T-helper 2 cell treated with Interferon-gamma antibody and Interleukin-4, amounts not matched to agents 5 μg/mL and 100 μg/mL, for 36 hours (primary cell): Measurements from ENCODE around the gene TENM4.
"Not testable (repeated sequence)": the region's sequence is repeated elsewhere in the genome, so short reads cannot be mapped to it uniquely, and the experiment has no call there.

ENCODE experiments used
- DNase-seq: peaks from one replicate; pipeline ENCODE4 v3.0.0; 2021; ENCODE audit warnings: low spot score
- H3K27ac Mint-ChIP-seq: one replicate; pipeline ENCODE4 v1.8.0; 2021; ENCODE audit warnings: mild to moderate bottlenecking, mixed read lengths
- H3K27me3 Mint-ChIP-seq: one replicate; pipeline ENCODE4 v1.8.0; 2021; ENCODE audit warnings: low read depth, mixed read lengths
- H3K36me3 Mint-ChIP-seq: one replicate; pipeline ENCODE4 v1.8.0; 2021; ENCODE audit warnings: low read depth, mixed read lengths
- H3K4me1 Mint-ChIP-seq: one replicate; pipeline ENCODE4 v1.8.0; 2021; ENCODE audit warnings: low read depth, mixed read lengths
- H3K4me3 Mint-ChIP-seq: one replicate; pipeline ENCODE4 v1.8.0; 2022; ENCODE audit warnings: mild to moderate bottlenecking, moderate library complexity, mixed read lengths
- H3K9me3 Mint-ChIP-seq: one replicate; pipeline ENCODE4 v1.8.0; 2021; ENCODE audit warnings: mixed read lengths

TENM4 gene

DNA sequence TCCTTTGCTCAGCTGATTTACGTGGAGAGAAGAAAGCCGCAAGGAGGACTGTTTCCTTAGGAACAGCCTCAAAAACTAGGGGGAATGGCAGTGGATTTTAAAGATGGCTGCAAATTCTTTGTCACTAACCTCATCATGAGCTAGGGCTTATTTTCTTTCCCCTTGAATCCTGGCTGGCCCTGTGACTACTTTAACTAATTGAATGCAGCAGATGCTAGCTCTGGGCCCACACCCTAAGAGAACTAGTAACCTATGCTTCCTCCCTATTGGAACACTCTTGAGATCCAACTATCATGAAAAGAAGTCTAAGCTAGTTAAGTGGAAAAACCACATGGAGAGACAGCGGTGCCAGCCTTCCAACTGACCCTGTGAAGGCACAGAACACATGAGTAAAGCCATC is 444.8 kb downstream of the TENM4 start:
- peaks cover 18% of the 10 kb centered on the region for H3K9me3 Mint-ChIP-seq
- H3K27me3 Mint-ChIP-seq = no peaks in the 10 kb centered on the region
- H3K27ac Mint-ChIP-seq = no peak overlapping the region
- no peaks in the 10 kb centered on the region for H3K4me1 Mint-ChIP-seq
- DNase-seq = no peak
- no peak overlapping the region for H3K4me3 Mint-ChIP-seq
- no peaks in the 10 kb centered on the region for H3K36me3 Mint-ChIP-seq

DNA sequence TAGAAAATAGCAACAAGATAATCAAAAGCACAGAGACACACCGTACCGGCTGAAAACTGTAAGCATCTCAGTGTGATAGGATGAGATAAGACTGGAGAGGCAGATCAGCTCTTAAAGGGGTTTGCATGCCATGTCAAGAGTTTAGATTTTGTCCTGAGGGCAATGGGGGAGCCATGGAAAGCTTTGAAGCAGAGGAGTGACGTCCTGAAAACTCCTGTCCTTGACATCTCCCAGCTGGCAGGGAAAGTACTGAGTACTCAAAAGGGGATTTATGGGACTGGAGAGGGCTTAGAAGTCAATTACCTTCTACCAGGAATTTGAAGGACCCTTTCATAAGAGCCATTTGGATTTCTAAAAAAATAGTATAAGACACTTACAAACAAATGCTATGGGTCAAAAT is 445.7 kb downstream of the TENM4 start:
- peaks cover 18% of the 10 kb centered on the region for H3K9me3 Mint-ChIP-seq
- no peak overlapping the region for H3K4me3 Mint-ChIP-seq
- no peaks in the 10 kb centered on the region for H3K36me3 Mint-ChIP-seq
- no peaks in the 10 kb centered on the region for H3K4me1 Mint-ChIP-seq
- no peaks in the 10 kb centered on the region for H3K27me3 Mint-ChIP-seq
- no peak overlapping the region for H3K27ac Mint-ChIP-seq
- DNase-seq = no peak

DNA sequence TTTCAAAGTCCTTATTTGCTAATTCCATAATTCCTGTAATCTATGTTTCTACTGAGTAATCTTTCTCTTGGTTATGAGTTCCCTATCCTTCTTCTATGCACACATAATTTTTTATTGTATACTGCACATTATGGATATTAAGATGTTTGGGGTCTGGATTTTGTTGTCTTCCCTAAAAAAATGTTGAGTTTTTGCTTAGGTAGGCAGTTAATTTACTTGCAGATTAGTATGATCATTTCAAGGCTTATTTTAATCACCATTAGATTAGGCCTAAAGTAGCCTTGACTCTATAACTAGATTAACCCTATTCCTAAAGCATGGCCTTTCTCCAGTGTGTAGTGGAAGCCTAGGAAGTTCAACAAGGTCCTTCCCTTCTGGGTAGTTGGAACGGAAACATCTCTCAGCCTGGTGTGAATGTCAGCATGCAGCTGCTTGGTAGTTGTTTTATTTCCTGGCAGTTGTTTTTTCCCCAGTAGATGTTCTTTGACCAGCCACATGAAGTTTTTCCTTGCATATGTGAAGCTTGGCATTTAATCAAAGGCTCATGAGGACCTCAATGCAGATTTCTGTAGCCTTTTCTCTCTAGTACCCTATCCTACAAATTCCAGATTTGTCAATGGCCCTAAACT is 446.9 kb downstream of the TENM4 start:
- Mint-ChIP-seq H3K4me3 (no peak overlapping the region), H3K27ac (no peak overlapping the region), H3K36me3 (no peaks in the 10 kb centered on the region), H3K27me3 (no peaks in the 10 kb centered on the region), H3K9me3 (peaks cover 9% of the 10 kb centered on the region), H3K4me1 (no peaks in the 10 kb centered on the region)
- no peak for DNase-seq

DNA sequence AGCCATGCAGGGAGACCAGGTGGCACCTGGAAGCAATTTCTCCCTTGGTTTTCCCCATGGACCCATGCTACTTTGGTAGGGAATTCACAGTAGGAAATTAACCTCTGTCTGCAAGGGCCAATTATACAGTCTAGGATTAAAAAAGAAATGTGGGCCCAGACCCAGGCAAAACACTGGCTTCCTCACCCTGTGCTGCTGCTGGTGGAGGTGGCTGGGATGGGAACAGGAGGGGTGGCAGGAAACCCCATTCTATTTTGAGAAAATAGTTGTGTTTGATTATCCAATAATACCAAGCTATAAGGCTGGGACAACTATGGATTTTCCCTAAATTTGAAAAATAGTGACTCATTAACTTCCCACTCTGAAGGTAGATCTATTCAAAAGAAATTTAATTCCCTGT is 449.1 kb downstream of the TENM4 start:
- no peaks in the 10 kb centered on the region for H3K4me1 Mint-ChIP-seq
- DNase-seq = no peak
- H3K4me3 Mint-ChIP-seq = no peak overlapping the region
- no peaks in the 10 kb centered on the region for H3K9me3 Mint-ChIP-seq
- no peaks in the 10 kb centered on the region for H3K27me3 Mint-ChIP-seq
- no peak overlapping the region for H3K27ac Mint-ChIP-seq
- no peaks in the 10 kb centered on the region for H3K36me3 Mint-ChIP-seq

DNA sequence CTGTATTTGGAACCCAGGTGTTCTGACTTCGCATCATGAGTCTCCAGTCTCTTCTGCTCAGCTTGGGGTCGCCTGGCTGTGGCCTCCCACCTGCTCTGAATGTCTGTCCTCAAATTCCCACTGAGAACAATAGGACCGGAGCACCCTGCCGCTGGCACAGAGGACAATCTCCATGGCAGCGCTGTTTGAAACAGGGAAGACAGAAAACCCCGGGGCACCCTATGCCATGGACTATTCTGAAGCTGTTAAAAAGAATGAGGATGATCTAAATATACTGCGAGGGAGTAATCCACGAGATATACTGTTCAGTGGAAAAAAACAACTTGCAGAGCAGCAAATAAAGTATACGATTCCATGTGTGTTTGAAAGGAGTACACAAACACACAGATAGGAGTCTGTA is 450.6 kb downstream of the TENM4 start:
- Mint-ChIP-seq H3K36me3 (no peaks in the 10 kb centered on the region), H3K27me3 (no peaks in the 10 kb centered on the region), H3K4me3 (no peak overlapping the region), H3K4me1 (no peaks in the 10 kb centered on the region), H3K27ac (no peak overlapping the region), H3K9me3 (no peaks in the 10 kb centered on the region)
- DNase-seq = no peak

DNA sequence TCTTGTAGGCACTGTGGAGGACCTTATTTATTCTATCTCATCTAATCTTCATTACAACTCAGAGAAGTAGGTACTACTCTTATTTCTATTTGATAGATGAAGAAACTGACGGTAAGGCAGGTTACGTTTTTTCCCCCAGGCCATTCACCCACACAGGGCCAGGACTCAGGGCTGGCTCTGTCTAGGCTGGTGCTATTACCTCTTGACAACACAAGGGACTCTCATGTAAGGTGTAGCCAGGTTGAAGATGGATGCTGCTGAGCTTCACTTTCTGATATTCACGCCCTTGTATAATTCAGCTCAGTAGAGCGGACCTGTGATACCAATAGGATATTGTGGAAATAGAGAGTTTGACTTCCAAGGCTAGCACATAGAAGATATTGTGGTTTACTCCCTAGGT is 453.1 kb downstream of the TENM4 start:
- no peaks in the 10 kb centered on the region for H3K36me3 Mint-ChIP-seq
- no peaks in the 10 kb centered on the region for H3K9me3 Mint-ChIP-seq
- DNase-seq = no peak

DNA sequence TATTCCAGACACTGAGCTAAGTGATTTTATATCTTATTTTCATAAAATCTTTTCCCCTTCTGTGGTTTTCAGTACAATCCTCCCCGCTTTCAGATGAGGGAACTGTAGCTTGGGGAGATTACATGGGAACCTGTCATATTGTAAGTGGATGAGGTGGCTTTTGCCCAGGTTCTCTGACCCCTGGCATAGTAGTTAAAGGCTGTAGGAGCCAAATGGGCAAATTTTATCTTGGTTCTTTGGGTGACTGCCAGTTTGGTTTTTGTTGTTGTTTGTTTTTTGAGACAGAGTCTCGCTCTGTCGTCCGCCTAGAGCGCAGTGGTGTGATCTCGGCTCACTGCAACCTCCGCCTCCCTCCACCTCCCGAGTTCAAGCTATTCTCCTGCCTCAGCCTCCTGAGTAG is 454.5 kb downstream of the TENM4 start:
- no peaks in the 10 kb centered on the region for H3K27me3 Mint-ChIP-seq
- no peaks in the 10 kb centered on the region for H3K9me3 Mint-ChIP-seq
- H3K4me1 Mint-ChIP-seq = no peaks in the 10 kb centered on the region
- H3K4me3 Mint-ChIP-seq = no peak overlapping the region
- no peak for DNase-seq
- no peak overlapping the region for H3K27ac Mint-ChIP-seq
- no peaks in the 10 kb centered on the region for H3K36me3 Mint-ChIP-seq

More for the DNA sequence above, 453.1 kb downstream of the TENM4 start:
- H3K4me1 Mint-ChIP-seq = no peaks in the 10 kb centered on the region
- no peak overlapping the region for H3K27ac Mint-ChIP-seq
- no peak overlapping the region for H3K4me3 Mint-ChIP-seq
- H3K27me3 Mint-ChIP-seq = no peaks in the 10 kb centered on the region

DNA sequence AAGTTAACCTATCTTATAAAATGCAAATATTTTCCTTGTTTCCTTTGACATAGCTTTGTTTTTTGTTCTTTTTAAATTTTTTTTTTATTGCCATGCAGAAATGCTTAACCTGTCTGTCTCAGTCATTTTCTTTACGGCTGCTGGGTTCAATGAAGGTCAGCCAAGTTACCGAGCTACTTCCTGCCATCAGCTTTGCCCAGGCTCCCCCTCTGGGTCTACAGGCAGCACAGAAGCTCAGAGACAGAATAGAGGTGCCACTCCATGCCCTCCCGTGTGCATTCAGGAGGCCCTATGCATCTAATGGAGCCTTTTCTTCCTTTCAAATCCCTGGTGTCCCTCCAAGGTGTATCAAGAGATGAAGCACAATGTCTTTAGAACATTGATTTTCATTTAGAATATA is 455.2 kb downstream of the TENM4 start:
- H3K4me1 Mint-ChIP-seq = no peaks in the 10 kb centered on the region
- no peak overlapping the region for H3K27ac Mint-ChIP-seq
- DNase-seq = no peak
- no peak overlapping the region for H3K4me3 Mint-ChIP-seq
- no peaks in the 10 kb centered on the region for H3K9me3 Mint-ChIP-seq
- no peaks in the 10 kb centered on the region for H3K27me3 Mint-ChIP-seq
- H3K36me3 Mint-ChIP-seq = no peaks in the 10 kb centered on the region

DNA sequence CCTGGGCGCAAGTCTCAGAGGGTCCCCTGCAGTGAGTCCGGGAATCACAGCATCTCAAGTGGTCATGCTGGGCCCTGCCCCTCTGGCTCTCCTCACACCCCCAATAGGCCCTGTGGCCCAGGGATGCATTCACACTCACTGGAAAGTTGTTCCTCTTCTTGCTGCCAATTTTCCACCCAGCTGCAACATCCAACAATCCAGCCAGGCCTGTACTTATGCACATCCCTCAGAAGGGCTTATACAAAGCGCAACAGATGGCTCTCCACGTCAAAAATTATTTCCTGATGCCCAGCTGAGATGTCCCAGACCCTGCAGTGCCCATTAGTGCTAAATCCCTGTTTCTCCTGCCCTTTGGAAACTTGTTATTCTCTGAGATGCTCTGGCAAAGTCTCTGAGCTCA is 458.4 kb downstream of the TENM4 start:
- Mint-ChIP-seq H3K36me3 (no peaks in the 10 kb centered on the region), H3K4me1 (no peaks in the 10 kb centered on the region), H3K4me3 (no peak overlapping the region), H3K27ac (no peak overlapping the region), H3K9me3 (no peaks in the 10 kb centered on the region), H3K27me3 (no peaks in the 10 kb centered on the region)
- no peak for DNase-seq

DNA sequence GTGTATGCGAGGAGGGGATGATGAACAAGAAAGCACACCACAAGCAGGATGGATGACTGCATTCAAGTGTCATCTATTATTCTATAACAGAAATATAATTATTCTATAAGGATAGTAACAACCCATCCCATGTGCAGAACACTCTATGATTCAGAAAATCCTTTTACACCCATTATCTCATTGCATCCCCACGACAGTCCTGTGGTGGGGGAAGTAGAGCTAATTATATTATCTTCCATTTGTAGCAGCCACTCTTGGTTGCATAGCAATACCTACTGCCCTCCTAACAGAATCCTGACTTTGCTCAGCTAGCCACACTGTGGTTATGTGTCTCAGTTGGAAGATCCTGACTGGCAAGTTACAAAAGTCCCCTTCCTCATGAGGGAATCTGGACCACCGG is 459.7 kb downstream of the TENM4 start:
- no peak overlapping the region for H3K27ac Mint-ChIP-seq
- DNase-seq = no peak
- no peak overlapping the region for H3K4me3 Mint-ChIP-seq
- H3K36me3 Mint-ChIP-seq = no peaks in the 10 kb centered on the region
- H3K9me3 Mint-ChIP-seq = no peaks in the 10 kb centered on the region
- no peaks in the 10 kb centered on the region for H3K4me1 Mint-ChIP-seq
- H3K27me3 Mint-ChIP-seq = no peaks in the 10 kb centered on the region

DNA sequence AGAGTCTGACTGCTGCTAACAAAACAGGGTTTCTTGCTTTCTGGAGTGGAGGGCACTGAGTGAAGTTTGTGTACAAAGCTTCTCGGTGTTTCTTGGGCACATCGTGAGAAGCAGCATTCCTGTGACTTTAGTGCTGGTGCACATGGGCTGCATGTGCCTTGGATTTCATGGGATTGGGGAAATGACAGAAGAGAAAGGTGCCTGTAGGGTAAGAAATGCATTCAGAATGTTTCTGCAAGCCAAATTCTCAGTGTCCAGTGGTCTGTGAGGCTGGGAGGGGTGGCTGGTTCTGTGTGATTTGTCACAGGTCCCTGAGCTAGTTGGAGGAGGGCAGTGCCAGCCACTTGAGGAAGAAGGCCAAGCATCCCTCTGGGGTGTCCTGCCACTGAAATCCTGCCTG is 462.0 kb downstream of the TENM4 start:
- no peak overlapping the region for H3K4me3 Mint-ChIP-seq
- H3K27ac Mint-ChIP-seq = no peak overlapping the region
- no peaks in the 10 kb centered on the region for H3K9me3 Mint-ChIP-seq
- H3K4me1 Mint-ChIP-seq = no peaks in the 10 kb centered on the region
- H3K27me3 Mint-ChIP-seq = no peaks in the 10 kb centered on the region
- DNase-seq = no peak
- no peaks in the 10 kb centered on the region for H3K36me3 Mint-ChIP-seq

DNA sequence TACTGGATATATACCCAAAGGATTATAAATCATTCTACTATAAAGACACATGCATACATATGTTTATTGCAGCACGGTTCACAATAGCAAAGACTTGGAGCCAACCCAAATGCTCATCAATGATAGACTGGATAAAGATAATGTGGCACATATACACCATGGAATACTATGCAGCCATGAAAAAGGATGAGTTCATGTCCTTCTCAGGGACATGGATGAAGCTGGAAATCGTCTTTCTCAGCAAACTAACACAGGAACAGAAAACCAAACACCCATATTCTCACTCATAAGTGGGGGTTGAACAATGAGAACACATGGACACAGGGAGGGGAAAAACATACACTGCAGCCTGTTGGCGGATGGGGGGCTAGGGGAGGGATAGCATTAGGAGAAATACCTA is 463.0 kb downstream of the TENM4 start:
- not testable (repeated sequence) for H3K27me3 Mint-ChIP-seq, H3K4me3 Mint-ChIP-seq, H3K9me3 Mint-ChIP-seq, H3K27ac Mint-ChIP-seq, DNase-seq, H3K4me1 Mint-ChIP-seq, H3K36me3 Mint-ChIP-seq

DNA sequence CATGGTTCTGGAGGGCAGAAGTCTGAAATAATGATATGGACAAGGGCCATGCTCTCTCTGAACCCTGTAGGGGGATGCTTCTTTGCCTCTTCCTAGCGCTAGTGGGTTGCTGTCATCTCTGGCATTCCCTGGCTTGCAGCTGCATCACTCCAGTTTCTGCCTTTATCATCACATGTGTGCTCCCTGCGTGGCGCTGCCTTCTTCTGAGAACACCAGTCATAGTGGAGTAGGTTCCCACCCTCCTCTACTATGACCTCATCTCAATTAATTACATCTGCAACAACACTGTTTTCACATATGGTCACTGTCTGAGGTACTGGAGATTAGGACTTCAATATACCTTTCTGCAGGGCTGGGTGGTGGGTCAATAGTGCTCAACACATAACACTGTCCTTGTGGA is 463.8 kb downstream of the TENM4 start:
- Mint-ChIP-seq H3K9me3 (no peaks in the 10 kb centered on the region), H3K27ac (no peak overlapping the region), H3K36me3 (no peaks in the 10 kb centered on the region), H3K4me3 (no peak overlapping the region), H3K27me3 (no peaks in the 10 kb centered on the region), H3K4me1 (no peaks in the 10 kb centered on the region)
- DNase-seq = no peak

DNA sequence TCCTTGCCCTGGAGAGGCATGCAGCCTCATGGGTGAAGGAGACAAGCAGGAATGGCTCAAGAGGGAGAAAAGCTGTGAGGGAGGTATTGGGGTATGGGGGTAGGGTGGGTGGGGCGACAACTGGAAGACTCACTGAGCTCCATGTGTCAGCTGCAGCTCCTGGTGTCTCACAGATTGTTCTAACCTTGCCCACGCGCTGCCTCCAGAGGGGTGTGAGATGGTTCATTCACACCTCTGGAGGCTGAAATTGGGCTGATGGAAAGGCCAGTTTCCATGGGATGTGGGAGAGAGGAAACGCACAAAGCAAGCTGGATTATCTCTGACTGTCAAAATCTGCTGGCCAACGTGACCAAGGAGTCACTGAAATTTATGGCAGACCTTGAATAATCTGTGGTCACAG is 465.7 kb downstream of the TENM4 start:
- DNase-seq = no peak
- no peaks in the 10 kb centered on the region for H3K9me3 Mint-ChIP-seq
- no peak overlapping the region for H3K27ac Mint-ChIP-seq
- no peak overlapping the region for H3K4me3 Mint-ChIP-seq
- H3K4me1 Mint-ChIP-seq = no peaks in the 10 kb centered on the region
- no peaks in the 10 kb centered on the region for H3K36me3 Mint-ChIP-seq
- peaks cover 2% of the 10 kb centered on the region for H3K27me3 Mint-ChIP-seq

DNA sequence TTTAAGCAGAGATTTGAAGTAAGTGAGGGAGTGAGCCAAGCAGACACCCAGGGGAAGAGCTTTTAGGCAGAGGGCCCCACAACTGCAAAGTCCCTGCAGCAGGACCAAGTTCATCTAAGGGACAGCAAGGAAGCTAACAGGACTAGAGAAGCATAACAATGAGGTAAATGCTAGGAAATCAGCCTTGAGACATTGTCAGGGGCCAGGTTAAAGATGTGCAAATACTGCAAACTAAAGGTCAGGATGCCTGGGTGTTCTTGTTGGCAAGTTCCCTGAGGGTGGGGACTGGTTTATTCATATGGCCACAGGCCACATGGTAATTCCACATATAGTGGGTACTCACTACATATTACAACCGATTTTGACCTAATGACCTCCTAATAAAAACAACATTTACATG is 467.0 kb downstream of the TENM4 start:
- Mint-ChIP-seq H3K36me3 (no peaks in the 10 kb centered on the region), H3K4me1 (no peaks in the 10 kb centered on the region), H3K9me3 (no peaks in the 10 kb centered on the region), H3K4me3 (no peak overlapping the region), H3K27me3 (peaks cover 4% of the 10 kb centered on the region), H3K27ac (no peak overlapping the region)
- no peak for DNase-seq
